HAP-1 (cell line): ENCODE data around the gene PGP.
A peak's percentile ranks its signal among the peaks of the same experiment; 100 is the strongest.

Source experiments
- DNase-seq, 2 experiments: peaks; one replicate each; pipeline ENCODE4 v3.0.0-alpha.2; 2016 to 2020; ENCODE audit warnings: low spot score in 2 of 2
- H3K27me3 ChIP-seq: fragments of 250-450 bp; sonication (Bioruptor Pico); 2 replicates; pipeline ENCODE4 v1.5.1; 2020; ENCODE audit warnings: low read depth, mild to moderate bottlenecking, moderate library complexity
- H3K36me3 ChIP-seq: fragments of 250-450 bp; sonication (Bioruptor Pico); replicated peaks from 2 replicates; pipeline ENCODE4 v1.5.1; 2020; ENCODE audit warnings: mild to moderate bottlenecking
- H3K4me1 ChIP-seq: fragments of 250-450 bp; sonication (Bioruptor Pico); 2 replicates; pipeline ENCODE4 v1.5.1; 2020; ENCODE audit warnings: mild to moderate bottlenecking
- H3K4me3 ChIP-seq: fragments of 250-450 bp; sonication (Bioruptor Pico); 2 replicates; pipeline ENCODE4 v1.5.1; 2020; ENCODE audit warnings: mild to moderate bottlenecking, moderate library complexity
- H3K9me3 ChIP-seq: fragments of 250-450 bp; sonication (Bioruptor Pico); 2 replicates; pipeline ENCODE4 v1.5.1; 2020; ENCODE audit warnings: mild to moderate bottlenecking, moderate library complexity
- in situ Hi-C: fragments of 300-500 bp; cut with MboI; formaldehyde crosslinking; loops from 3 replicates; pipeline ENCODE4 v1.14.3; 2020; ENCODE audit warnings: low sequenced_read_pairs, inconsistent platforms, mixed read lengths

PGP gene

GRCh38 chr16:2183671-2184070 is 31.0 kb downstream of the PGP start:
- Histone ChIP-seq H3K9me3 (no peaks in the 10 kb centered on the region), H3K4me1 (no peaks in the 10 kb centered on the region), H3K36me3 (peaks cover 8% of the 10 kb centered on the region; the same call in 1 of the 2 replicates), H3K27me3 (no peaks in the 10 kb centered on the region), H3K4me3 (no peak overlapping the region)
- in situ Hi-C loops, result no loop called here
- DNase-seq, result no peak

GRCh38 chr16:2181952-2182351 is 32.7 kb downstream of the PGP start:
- Histone ChIP-seq H3K9me3 (no peaks in the 10 kb centered on the region), H3K4me1 (no peaks in the 10 kb centered on the region), H3K4me3 (no peak overlapping the region), H3K36me3 (peaks cover 16% of the 10 kb centered on the region), H3K27me3 (no peaks in the 10 kb centered on the region)
- DNase-seq, result no peak
- in situ Hi-C loops, result no loop called here

- Histone ChIP-seq H3K36me3 (peaks cover 17% of the 10 kb centered on the region), H3K27me3 (no peaks in the 10 kb centered on the region), H3K4me3 (no peak overlapping the region), H3K9me3 (no peaks in the 10 kb centered on the region), H3K4me1 (no peaks in the 10 kb centered on the region)
- in situ Hi-C loops, result no loop called here
- peak in 1 of 2 experiments; percentile 49 for DNase-seq
These were observed 33.4 kb downstream of the PGP start for GRCh38 chr16:2180962-2181923.

GRCh38 chr16:2180461-2180860 is 34.2 kb downstream of the PGP start:
- H3K9me3 ChIP-seq, result no peaks in the 10 kb centered on the region
- no peak for DNase-seq
- H3K27me3 ChIP-seq, result no peaks in the 10 kb centered on the region
- H3K36me3 ChIP-seq, result peaks cover 25% of the 10 kb centered on the region
- in situ Hi-C loops, result no loop called here
- H3K4me1 ChIP-seq, result no peaks in the 10 kb centered on the region
- no peak overlapping the region for H3K4me3 ChIP-seq

- Histone ChIP-seq H3K27me3 (no peaks in the 10 kb centered on the region), H3K4me1 (no peaks in the 10 kb centered on the region), H3K4me3 (no peak overlapping the region), H3K36me3 (peaks cover 34% of the 10 kb centered on the region), H3K9me3 (no peaks in the 10 kb centered on the region)
- no peak for DNase-seq
- in situ Hi-C loops, result no loop called here
These were observed 35.1 kb downstream of the PGP start for GRCh38 chr16:2179576-2179975.

- Histone ChIP-seq H3K36me3 (peaks cover 39% of the 10 kb centered on the region), H3K27me3 (no peaks in the 10 kb centered on the region), H3K4me1 (no peaks in the 10 kb centered on the region), H3K9me3 (no peaks in the 10 kb centered on the region), H3K4me3 (no peak overlapping the region)
- in situ Hi-C loops, result no loop called here
- no peak for DNase-seq
These were observed 35.5 kb downstream of the PGP start for GRCh38 chr16:2179107-2179501.

- no peaks in the 10 kb centered on the region for H3K4me1 ChIP-seq
- H3K36me3 ChIP-seq, result peaks cover 41% of the 10 kb centered on the region
- in situ Hi-C loops, result no loop called here
- no peak for DNase-seq
- H3K27me3 ChIP-seq, result no peaks in the 10 kb centered on the region
- no peaks in the 10 kb centered on the region for H3K9me3 ChIP-seq
- H3K4me3 ChIP-seq, result no peak overlapping the region
These were observed 36.1 kb downstream of the PGP start for GRCh38 chr16:2178321-2179106.

- Histone ChIP-seq H3K4me3 (no peak overlapping the region), H3K4me1 (no peaks in the 10 kb centered on the region), H3K27me3 (no peaks in the 10 kb centered on the region), H3K36me3 (peaks cover 43% of the 10 kb centered on the region), H3K9me3 (no peaks in the 10 kb centered on the region)
- DNase-seq, result no peak
- in situ Hi-C loops, result no loop called here
These were observed 37.1 kb downstream of the PGP start for GRCh38 chr16:2177561-2177960.

GRCh38 chr16:2177101-2177500 is 37.5 kb downstream of the PGP start:
- Histone ChIP-seq H3K4me3 (no peak overlapping the region), H3K4me1 (no peaks in the 10 kb centered on the region), H3K27me3 (no peaks in the 10 kb centered on the region), H3K36me3 (peaks cover 40% of the 10 kb centered on the region), H3K9me3 (no peaks in the 10 kb centered on the region)
- no peak for DNase-seq
- in situ Hi-C loops, result no loop called here

- no peak for DNase-seq
These were observed 38.6 kb downstream of the PGP start for GRCh38 chr16:2176047-2176446.

GRCh38 chr16:2175454-2175853 is 39.2 kb downstream of the PGP start:
- peaks cover 43% of the 10 kb centered on the region for H3K36me3 ChIP-seq
- no peaks in the 10 kb centered on the region for H3K9me3 ChIP-seq
- no peaks in the 10 kb centered on the region for H3K4me1 ChIP-seq
- no peak overlapping the region for H3K4me3 ChIP-seq
- DNase-seq, result no peak
- no peaks in the 10 kb centered on the region for H3K27me3 ChIP-seq
- in situ Hi-C loops, result no loop called here

More at GRCh38 chr16:2176047-2176446, 38.6 kb downstream of the PGP start:
- Histone ChIP-seq H3K4me3 (no peak overlapping the region), H3K36me3 (peaks cover 43% of the 10 kb centered on the region), H3K4me1 (no peaks in the 10 kb centered on the region), H3K27me3 (no peaks in the 10 kb centered on the region), H3K9me3 (no peaks in the 10 kb centered on the region)
- in situ Hi-C loops, result no loop called here

GRCh38 chr16:2174396-2175131 is 40.1 kb downstream of the PGP start:
- Histone ChIP-seq H3K36me3 (peaks cover 43% of the 10 kb centered on the region), H3K4me1 (no peaks in the 10 kb centered on the region), H3K4me3 (no peak overlapping the region), H3K9me3 (no peaks in the 10 kb centered on the region), H3K27me3 (no peaks in the 10 kb centered on the region)
- in situ Hi-C loops, result no loop called here
- DNase-seq, result no peak

- H3K4me1 ChIP-seq, result no peaks in the 10 kb centered on the region
- no peak for DNase-seq
- no peak overlapping the region for H3K4me3 ChIP-seq
- in situ Hi-C loops, result no loop called here
- H3K9me3 ChIP-seq, result no peaks in the 10 kb centered on the region
- peaks cover 43% of the 10 kb centered on the region for H3K36me3 ChIP-seq
- no peaks in the 10 kb centered on the region for H3K27me3 ChIP-seq
These were observed 40.7 kb downstream of the PGP start for GRCh38 chr16:2173916-2174315.
